HG03457 (cell line): ENCODE measurements around the gene GPR152.

ENCODE experiments used
- ATAC-seq: cut with Tn5 transposase; IDR thresholded peaks from one replicate; pipeline ENCODE4 v1.9.1; 2021; ENCODE audit warnings: moderate number of reproducible peaks; ENCODE audit not compliant: unreplicated experiment

The GPR152 gene

DNA sequence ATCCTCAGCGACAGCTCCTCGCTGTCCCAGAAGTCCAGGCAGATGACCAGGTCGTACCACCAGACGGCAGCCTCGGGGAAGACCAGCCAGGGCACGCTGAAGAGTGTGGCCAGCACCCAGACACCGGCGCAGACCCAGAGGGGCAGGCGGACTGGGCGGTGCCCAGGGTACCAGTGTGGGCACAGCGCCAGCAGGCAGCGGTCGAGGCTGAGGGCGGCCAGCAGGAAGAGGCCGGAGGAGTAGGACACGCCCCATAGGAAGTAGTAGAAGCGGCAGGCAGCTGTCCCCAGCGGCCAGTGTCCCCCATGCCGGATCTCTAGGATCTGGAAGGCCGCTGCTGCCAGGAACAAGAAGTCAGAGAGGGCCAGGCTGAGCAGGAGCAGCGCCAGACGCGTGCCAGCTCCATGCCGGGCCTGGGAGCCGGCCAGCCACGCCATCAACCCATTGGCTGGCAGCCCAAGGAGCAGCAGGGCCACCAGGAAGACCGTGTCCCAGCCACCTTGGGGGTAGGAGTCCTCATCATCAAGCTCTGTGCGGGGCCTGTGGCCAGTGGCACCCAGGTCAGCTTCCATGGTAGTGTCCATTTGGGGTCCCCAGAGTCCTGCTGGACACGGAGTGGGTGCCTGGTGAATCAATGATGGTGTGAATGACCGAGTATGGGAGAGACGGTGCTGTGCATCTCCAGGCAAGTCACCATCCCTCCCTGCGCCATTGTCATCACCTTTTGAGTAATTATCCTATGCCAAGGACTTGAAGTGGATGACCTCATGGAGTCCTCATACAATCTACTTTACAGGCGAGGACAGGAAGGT, at the start of gene GPR152:
GPR152 (minus strand) TSS at position 589 of the 812 bp plus-strand sequence; CDS start at position 584, 5 bp downstream.
- ATAC-seq = no peak

- no peak for ATAC-seq
These were observed 49.3 kb upstream of the GPR152 start for GRCh38 chr11:67501854-67502253.

GRCh38 chr11:67500831-67501715, 48.5 kb upstream of the GPR152 start:
- no peak for ATAC-seq

DNA sequence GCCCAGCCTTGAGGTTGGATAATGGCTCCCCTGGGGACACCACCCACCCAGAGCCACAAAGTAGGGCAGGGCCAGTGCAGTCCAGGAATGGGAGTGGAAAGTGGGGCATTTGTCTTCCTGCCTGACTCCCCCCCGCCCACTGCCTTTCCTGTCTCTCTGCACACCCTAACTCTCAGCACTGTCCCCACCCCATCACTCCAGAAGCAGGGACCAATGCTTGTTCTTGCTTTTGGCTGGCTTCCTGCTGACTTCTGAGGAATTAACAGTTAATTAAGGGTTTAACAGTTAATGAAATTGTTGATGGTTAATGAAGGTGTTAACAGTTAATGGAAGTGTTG, 47.9 kb upstream of the GPR152 start:
- ATAC-seq = no peak

DNA sequence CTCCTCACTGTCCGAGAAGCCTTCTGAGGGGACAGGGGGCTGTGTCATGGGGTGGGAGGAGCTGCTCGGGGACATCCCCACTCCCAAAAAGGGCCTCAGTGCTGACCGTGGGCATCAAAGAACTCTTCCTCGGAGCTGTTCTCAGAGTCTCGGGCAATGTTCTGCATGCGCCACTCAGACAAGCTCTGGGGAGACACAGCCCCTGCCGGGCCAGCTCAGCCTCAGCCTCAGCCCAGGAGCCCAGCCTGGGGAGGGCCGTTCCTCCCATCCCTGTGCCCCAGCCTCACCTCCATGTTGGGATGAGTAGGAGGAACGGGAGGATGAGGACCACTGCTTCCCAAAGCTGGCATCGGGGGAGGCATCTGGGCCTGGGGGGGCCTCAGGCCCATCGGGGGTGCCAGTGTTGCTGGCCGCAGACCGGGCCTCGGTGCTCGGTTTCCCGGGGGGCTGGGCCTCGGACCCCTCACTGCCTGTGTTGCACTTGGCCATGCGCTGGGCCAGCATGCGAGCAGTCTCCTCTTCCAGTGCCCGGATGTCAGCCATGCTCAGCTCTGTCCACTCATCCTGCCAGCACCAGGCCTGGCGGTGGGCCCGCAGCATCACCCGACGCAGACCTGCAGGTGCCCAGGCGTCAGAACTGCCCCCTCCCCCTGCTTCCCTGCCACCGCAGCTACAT, 47.4 kb upstream of the GPR152 start:
- no peak for ATAC-seq

DNA sequence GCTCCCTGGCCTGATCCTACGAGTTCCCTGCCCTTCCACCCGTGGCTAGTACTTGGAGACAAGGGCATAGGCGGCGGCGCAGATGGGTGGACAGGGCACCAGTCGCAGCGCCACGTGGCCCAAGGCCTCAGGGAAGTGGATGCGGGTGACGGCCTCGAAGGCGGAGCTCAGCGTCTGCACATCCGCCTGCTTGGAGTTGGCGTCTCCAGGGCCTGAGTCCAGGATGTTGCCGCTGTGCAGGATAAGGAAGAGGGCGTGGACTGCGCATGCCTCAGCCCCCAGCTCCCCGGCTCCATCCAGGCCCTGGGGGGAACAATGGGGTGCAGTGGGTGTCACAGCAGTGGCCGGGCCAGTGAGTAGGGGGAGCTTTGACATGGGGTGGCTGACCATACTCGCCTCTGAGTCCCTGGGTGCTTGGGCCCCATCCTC, 46.0 kb upstream of the GPR152 start:
- no peak for ATAC-seq

GRCh38 chr11:67497656-67498291, 45.2 kb upstream of the GPR152 start:
- ATAC-seq = no peak

- ATAC-seq = no peak
These were observed 43.6 kb upstream of the GPR152 start for GRCh38 chr11:67496113-67496512.

GRCh38 chr11:67495234-67496005, 42.9 kb upstream of the GPR152 start:
- no peak for ATAC-seq

DNA sequence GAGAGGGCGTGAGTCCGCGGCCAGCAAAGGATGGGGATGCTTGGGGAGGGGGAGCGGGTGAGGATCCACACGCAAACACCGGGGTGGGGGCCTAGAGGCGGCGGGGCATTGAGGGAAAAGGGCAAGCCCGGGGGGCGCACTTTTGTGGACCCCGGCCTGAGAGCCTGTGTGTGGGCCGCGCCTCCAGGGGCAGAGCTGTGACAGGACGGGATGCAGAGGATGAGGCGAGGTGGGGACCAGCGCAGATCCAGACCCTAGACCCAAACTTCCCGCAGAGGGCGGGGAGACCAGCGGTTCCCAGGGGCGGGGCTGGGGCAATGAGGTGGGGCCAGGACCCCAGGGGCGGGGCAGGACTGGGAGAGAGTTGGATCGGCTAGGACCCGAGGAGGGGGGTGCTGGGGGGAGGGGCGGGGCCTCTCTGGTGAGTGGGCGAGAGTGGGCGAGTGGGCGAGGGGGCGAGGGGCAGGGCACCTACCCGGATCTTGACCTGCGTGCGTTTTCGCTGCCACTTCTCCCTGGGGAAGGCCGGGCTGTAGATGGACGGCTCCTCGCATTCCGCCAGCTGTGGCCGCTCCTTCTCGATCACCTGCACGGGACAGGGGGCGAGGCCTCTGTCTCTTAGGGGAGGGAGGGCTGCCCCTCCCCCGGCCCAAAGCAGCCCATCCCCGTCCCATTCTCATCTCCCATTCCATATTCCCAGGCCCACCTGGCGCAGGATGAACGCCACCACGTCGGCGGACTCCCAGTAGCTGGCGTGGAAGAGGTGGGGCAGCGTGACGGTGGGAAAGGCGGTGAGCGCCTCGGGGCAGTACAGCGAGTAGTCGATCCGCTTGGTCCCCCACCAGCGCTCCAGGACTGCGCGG, 42.1 kb upstream of the GPR152 start:
- no peak for ATAC-seq

DNA sequence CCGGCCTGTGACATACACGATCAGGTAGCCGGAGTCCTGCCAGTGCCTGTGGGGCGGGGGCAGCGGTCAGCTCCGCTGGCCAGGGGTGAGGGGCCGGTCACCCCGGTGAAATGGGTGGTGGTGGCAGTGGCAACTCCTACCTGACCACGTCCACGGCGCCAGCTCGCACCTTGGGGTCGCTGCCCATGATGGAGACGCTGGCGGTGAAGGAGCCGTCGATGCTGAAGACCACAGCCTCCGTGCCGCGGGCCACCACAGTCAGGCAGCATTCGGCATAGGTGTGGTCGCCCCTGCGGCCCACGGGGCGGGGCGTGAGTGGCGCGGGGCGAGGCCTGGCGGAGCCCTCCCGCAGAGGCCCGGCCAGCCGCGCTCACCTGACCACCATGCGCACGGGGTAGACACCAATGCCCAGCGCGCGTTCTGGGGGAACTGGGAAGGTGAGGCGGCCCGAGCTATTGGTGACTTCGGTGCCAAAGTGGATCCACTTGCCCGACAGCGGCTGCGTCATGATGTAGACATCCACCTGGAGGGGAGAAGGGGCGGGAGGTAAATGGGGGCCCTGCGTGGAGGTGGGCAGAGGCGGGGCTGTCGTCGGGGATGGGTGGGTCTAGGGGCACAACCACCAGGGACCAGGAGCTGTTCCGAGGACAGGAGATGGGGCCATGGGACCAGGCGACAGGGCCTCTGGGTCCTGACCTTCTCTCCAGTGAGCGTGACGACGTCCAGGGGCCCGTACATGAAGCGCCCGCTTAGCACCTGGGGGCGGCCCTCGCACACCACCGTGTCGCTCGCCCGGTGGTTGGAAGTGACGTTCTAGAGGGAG, 41.2 kb upstream of the GPR152 start:
- ATAC-seq = no peak

GRCh38 chr11:67492801-67493547, 40.4 kb upstream of the GPR152 start:
- ATAC-seq = no peak

DNA sequence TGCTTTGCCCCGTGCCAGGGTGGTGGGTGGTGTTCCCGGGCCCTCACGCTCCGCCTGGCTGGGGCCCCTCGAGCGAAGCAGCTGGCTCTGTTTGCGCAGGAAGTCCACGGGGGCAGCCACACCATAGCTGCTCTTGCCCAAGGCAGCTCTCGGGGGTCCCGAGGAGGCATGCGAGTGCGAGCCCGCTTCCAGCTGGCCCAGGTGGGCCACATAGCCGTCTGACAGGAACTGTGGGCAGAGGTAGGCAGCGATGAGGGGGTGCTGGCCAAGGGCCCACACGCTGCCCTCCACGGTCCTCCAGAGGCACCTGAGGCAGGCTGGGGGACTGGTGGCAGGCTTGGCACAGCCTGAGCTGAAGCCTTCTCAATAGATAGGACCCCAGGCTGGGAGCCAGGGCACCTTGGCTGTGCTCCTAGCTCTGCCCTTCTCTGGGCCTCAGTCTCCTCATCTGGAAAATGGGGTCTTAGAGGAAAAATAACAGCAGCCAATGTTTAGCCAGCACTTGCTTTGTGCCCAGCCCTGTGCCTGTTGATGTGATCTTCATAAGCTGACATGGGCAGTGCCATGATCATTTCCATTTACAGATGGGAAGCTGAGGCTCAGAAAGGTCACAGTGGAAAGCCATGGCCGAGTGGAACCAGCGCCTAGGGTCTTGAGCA, 39.7 kb upstream of the GPR152 start:
- no peak for ATAC-seq

GRCh38 chr11:67491276-67492068, 38.9 kb upstream of the GPR152 start:
- ATAC-seq = no peak

- no peak for ATAC-seq
These were observed 38.2 kb upstream of the GPR152 start for GRCh38 chr11:67490727-67491065.

DNA sequence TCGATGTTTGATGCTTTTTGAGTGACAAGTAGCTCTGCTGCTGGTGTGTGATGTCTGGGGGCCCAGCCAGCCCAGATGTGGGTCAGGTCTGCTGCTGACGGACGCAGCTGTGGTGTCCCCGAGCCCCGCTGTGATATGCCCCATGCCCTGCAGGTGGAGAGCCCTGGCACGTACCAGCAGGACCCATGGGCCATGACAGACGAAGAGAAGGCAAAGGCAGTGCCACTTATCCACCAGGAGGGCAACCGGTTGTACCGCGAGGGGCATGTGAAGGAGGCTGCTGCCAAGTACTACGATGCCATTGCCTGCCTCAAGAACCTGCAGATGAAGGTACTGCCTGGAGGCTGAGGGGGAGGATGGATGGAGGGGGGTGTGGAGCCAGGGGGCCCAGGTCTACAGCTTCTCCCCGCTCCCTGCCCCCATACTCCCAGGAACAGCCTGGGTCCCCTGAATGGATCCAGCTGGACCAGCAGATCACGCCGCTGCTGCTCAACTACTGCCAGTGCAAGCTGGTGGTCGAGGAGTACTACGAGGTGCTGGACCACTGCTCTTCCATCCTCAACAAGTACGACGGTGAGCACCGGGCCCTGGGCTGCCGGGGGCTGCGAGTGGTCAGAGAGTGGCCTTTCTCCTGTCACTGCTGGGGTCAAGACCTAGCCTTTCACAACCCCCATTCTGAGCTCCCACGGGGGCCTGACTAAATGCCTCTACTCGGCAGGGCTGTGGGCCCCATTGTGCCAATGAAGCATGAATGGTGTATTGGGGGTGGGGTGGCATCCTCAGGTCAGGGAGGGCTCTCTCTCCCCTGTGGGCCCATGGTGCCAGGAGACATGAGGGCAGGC, 37.6 kb upstream of the GPR152 start:
- no peak for ATAC-seq
